GM10248 (cell line): Measurements from ENCODE around the gene TTC3.

Experiments
- CTCF ChIA-PET: fragments of 300-600 bp; sonication (Branson Sonifier 250); formaldehyde crosslinking; extraction: SDS; loops from one replicate; lab custom pipeline; 2021; ENCODE audit warnings: antibody characterized with exemption; lab: Yijun Ruan, JAX
- POLR2A ChIA-PET: fragments of 350-650 bp; sonication (Branson Sonifier 250); formaldehyde crosslinking; extraction: SDS; loops from one replicate; lab custom pipeline; 2020; ENCODE audit warnings: antibody characterized with exemption; lab: Yijun Ruan, JAX
- DNase-seq: peaks from one replicate; pipeline ENCODE4 v3.0.0; 2012; ENCODE audit errors: extremely low spot score
- TF ChIP-seq, protein P1 (sequence below): IDR thresholded peaks from 2 replicates; pipeline ENCODE4 v1.5.1; 2012; ENCODE audit warnings: mild to moderate bottlenecking, low read depth; ENCODE audit errors: extremely low read depth, missing control alignments, control extremely low read depth

Gene TTC3

DNA sequence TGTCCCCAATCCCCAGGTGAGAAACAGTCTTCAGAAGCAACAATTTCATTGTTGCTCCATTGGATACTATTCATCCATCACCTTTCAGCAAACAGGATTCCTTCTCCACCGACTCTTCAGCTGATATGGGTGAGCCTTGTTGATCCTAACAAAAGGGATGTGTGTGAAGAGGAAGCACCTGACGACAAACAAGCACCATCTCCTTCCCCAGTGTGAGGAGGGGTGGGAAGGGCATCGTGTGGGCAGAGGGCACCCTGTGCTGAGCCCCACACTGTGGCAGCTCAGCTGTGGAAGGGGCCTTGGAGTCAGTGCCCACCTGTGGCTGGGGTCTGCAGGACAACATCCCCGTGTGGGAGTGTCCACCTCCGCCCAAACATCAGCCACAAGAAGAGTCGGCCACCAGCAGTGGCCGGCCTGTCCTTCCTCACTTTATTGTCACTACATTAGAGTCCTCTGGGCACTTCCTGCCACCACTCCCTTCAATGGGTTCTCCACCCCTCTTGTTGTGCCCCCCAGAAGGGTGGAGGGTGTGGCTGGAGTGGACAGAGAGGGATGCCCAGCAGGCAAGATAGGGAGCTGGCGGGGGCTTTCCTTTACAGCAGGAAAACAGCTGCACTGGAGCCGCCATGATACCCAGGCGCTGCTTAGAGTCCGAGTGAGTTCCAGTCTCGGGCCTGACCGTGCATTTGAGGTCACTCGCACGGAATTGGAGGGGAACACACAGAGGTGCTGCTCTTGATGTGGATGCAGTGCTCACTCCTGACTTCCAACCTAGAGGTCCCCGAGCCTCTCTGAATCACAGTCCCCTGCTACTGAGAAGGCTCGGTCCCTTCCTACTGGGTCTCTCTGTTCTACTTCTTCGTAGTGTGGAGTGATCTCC is 153.2 kb downstream of the TTC3 start:
- CTCF ChIA-PET: interaction anchor here (1.2 kb wide), 1 partner anchor 139 kb away, joined by 3 read pairs; no protein-coding TSS in a partner anchor
- DNase-seq: no peak
- POLR2A ChIA-PET: interaction anchor here (0.6 kb wide), 1 partner anchor 31 kb away, joined by 3 read pairs; no protein-coding TSS in a partner anchor
- TF ChIP-seq, protein P1, sequence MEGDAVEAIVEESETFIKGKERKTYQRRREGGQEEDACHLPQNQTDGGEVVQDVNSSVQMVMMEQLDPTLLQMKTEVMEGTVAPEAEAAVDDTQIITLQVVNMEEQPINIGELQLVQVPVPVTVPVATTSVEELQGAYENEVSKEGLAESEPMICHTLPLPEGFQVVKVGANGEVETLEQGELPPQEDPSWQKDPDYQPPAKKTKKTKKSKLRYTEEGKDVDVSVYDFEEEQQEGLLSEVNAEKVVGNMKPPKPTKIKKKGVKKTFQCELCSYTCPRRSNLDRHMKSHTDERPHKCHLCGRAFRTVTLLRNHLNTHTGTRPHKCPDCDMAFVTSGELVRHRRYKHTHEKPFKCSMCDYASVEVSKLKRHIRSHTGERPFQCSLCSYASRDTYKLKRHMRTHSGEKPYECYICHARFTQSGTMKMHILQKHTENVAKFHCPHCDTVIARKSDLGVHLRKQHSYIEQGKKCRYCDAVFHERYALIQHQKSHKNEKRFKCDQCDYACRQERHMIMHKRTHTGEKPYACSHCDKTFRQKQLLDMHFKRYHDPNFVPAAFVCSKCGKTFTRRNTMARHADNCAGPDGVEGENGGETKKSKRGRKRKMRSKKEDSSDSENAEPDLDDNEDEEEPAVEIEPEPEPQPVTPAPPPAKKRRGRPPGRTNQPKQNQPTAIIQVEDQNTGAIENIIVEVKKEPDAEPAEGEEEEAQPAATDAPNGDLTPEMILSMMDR: no peak

GRCh38 chr21:37227071-37228002 is 154.3 kb downstream of the TTC3 start:
- no peak for DNase-seq
- ChIA-PET POLR2A (interaction anchor here (0.6 kb wide), 1 partner anchor 30 kb away, joined by 3 read pairs; no protein-coding TSS in a partner anchor), CTCF (no interaction called here)
- TF ChIP-seq, protein P1: no peak

- TF ChIP-seq, protein P1: no peak
- ChIA-PET POLR2A (no interaction called here), CTCF (no interaction called here)
- no peak for DNase-seq
Observed at GRCh38 chr21:37228003-37228400, 154.9 kb downstream of the TTC3 start.

- TF ChIP-seq, protein P1: no peak
- ChIA-PET POLR2A (no interaction called here), CTCF (interaction anchor here (0.9 to 3.5 kb wide), 3 partner anchors 10 to 47 kb away, joined by 3 to 13 read pairs (median 3); no protein-coding TSS in a partner anchor)
- no peak for DNase-seq
Observed at GRCh38 chr21:37230632-37231248, 157.7 kb downstream of the TTC3 start.

DNA sequence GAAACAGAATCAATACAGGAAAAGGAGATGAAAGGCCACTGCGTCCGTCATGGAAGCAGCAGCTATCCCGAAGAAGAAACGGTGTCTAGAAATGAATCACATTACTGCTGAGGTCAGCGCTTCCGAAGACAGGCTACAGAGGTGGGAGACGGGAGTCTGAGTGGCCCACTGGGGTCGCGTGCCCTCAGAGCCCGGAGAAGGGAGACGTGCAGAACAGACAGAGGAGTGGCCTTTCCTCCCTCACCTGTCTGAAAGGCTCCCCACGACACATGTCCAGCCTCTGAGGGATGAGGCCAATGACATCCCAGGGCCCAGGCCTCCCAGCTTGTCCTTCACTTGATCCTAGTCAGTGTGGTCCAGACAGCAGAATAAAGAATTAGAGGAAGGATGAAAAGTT is 158.2 kb downstream of the TTC3 start:
- ChIA-PET CTCF (interaction anchor here (1.4 to 3.5 kb wide), 2 partner anchors 11 to 48 kb away, joined by 3 to 13 read pairs; no protein-coding TSS in a partner anchor), POLR2A (no interaction called here)
- no peak for DNase-seq
- TF ChIP-seq, protein P1: no peak
